ENCODE results near the gene TBL2.
"Not testable (repeated sequence)": the region's sequence is repeated elsewhere in the genome, so short reads cannot be mapped to it uniquely, and the experiment has no call there.

Gene TBL2

DNA sequence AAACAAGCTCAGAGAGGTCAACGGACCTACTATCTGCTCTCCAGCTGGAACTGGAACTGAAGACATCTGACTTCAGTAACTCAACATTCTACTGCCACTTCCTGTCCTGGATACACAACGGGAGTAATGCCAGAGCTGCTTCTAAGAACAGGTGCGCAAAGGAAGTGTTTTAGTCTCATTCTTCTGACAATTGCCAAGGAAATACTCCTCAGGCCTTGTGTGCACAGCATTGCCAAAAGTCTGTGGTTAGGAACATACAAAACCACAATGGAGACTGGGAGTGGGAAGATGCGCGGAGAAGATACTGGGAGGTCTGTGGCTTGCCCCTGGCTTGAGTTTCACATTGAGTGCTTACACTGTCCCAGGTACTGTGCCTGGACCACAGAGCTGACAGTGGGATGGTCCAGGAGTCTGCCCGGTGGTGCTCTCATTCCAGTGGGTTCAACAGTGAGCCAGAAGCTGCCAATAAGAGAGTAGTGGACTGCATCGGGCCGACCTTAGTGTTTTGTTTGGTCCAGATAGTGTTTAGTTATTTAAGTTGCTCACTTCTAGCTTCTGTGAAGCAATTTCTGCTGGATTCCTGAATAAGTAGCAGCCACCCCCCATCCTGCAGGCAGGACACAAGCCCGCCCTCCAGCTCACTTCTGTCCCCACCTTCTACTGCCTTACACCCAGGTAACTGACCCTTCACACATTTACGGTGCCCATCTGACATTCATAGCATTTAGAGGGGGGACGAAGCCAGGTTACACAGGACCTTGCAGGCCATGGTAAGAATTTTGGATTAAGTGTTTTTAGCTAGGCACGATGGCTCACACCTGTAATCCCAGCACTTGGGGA, 10.3 kb downstream of the TBL2 start:
- no peak for DNase-seq (ENCODE audit: low spot score)

DNA sequence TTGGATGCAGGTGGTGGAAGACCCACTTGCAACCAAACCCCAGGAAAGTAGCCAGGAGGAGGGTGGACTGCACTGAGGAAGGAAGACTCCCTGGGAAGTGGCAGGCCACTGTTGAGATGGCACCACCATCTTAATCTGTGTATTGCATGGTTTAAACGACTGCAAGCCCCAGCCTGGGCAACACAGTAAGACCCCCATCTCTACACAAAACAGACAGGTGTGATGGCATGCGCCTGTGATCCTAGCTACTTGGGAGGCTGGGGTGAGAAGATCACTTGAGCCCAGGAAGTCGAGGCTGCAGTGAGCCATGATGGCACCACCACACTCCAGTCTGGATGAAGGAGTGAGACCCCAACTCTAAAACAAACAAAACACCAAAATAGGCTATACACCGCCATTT, 11.2 kb downstream of the TBL2 start:
- DNase-seq (ENCODE audit: low spot score), result no peak

DNA sequence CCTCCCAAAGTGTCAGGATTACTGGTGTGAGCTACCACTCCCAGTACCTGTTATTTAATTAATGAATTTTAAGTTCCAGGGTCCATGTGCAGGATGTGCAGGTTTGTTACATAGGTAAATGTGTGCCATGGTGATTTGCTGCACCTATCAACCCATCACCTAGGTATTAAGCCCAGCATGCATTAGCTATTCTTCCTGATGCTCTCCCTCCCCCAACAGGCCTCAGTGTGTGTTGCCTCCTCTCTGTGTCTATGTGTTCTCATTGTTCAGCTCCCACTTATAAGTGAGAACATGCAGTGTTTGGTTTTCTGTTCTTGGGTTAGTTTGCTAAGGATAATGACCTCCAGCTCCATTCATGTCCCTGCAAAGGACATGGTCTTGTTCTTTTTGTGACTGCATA, 11.9 kb downstream of the TBL2 start:
- DNase-seq (ENCODE audit: low spot score), result not testable (repeated sequence)

GRCh38 chr7:73565675-73566340, 12.6 kb downstream of the TBL2 start:
- DNase-seq (ENCODE audit: low spot score), result no peak

DNA sequence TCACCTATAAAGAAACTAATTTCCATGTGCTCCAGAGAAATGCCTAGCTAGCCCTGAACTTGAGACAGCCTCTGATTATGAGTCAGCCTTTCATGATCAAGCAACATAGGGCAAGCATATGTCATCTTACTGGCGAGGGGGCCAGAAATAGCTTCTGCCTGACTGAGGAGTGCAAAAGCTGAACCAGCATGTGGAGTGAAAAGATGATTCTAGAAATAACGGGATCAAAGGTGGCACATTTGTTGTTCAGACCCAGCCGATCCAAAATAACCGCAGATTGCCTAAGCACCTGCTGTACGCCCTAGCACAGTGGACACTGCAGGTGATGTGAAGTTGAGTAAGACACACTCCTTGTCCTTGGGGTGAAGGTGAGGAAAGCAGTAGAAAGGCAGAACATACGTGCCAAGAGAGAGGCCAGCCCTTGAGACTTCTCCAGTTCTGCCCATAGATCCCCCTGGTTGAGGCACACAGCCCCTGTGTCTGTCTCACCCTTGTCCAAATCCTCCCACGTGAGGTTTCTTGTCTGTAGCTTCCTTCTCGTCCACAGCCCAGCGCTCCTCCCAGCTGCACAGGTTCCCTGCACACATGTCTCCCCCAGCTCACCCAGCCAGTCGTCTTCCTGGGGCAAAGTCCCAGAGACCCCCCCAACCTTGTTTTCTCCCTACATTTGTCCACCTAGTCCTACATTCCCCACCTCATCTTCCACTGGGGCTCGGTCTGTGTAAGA, 18.1 kb downstream of the TBL2 start:
- DNase-seq (ENCODE audit: low spot score), result no peak

DNA sequence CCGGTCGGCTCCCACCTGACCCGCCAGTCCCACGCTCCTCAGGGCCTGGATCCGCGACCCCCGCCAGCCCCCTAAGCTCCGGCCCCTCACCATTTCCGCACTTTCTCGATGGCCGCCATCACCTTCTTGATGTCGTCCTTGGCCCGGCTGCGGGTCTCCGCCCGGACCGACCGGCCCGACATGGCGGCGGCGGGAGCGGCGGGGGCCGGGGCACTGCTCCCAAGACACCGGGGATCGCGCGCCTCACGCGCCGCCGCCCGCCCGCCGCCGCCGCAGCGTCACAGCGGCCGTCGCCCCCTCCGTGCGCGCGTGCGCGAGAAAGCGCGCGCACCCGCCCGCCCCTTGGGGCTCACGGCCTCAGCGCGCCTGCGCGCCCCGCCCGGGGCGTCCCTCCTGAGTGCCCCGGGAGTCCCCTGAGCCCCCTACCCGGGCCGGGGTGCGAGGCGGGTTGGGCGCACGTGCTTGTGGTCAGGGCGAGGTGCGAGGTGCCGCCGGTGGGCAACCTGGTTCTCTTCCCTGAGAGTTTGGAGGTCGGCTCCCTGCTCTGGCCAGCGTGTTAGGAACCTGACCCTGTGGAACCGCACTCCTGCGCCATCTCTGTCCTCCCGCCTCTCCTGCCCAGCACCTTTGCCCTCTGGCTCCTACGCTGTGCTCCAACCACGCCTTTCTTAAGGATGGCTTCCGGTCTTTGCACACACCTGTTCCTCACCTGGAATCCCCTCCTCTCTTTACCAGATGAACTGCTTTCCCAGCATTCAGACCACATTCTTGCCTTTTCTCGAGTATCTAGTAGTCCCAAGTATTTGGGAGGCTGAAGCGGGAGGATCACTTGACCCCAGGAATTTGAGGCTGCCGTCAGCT, 20.8 kb downstream of the TBL2 start, which contains the start of gene BCL7B:
Gene BCL7B, minus strand, starts transcription at position 294 of the 861 bp plus-strand sequence. Its CDS starts 112 bp downstream, at position 182.
- DNase-seq (ENCODE audit: low spot score), result peak; percentile 76

DNA sequence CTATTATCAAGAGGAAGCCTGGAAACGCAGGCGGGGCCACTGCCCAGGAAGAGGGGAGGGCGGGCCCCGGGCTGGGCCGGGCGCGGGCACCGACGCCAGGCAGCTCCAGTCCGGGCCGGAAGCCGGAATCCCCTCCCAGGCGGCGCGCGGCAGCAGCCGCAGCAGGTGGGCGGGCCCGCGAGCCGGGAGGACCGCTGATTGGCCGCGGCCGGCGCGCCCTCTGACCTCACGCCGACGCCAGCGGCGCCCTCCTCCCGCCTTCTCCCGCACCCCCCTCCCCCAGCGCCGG, 21.3 kb downstream of the TBL2 start:
- DNase-seq (ENCODE audit: low spot score), result peak; percentile 89

- DNase-seq (ENCODE audit: low spot score), result no peak
Observed at GRCh38 chr7:73556208-73557107, 21.9 kb downstream of the TBL2 start.

DNA sequence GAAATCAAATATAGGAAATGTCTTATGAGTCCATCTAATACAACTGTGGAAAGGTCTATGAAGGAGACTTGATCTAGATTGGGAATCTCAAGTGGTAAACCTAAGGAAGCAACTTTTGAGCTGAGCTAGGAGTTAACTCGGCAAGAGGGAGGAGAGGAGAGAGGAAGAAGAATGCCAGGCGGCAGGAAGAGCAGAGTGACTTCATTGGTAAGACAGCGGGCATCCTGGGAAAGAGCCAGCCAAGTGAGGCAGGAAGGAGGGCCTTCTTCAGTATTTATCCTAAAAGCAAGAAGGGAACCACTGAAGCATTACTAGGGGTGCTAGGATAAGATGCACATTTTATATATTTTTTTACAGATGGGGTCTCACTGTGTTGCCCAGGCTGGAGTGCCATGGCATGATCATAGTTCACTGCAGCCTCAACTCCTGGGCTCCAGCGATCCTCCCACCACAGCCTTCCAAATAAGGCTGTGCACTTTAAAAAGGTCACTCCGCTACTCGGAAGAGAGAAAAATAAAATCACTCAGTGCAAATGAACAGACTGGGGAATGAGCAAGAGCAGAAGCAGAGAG, 22.9 kb downstream of the TBL2 start:
- DNase-seq (ENCODE audit: low spot score), result no peak

DNA sequence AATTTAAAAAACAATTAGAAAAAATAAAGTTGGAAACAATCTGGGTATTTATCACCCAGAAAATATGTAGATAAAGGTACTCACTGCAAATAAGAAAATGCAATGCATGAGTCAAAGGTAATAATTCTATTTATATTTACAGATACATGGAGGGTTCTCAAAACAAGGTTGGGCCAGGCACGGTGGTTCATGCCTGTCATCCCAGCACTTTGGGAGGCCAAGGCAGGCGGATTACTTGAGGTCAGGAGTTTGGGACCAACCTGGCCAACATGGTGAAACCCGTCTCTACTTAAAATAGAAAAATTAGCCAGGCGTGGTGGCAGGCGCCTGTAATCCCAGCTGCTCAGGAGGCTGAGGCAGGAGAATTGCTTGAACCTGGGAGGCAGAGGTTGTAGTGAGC, 28.3 kb downstream of the TBL2 start:
- DNase-seq (ENCODE audit: low spot score), result not testable (repeated sequence)

DNA sequence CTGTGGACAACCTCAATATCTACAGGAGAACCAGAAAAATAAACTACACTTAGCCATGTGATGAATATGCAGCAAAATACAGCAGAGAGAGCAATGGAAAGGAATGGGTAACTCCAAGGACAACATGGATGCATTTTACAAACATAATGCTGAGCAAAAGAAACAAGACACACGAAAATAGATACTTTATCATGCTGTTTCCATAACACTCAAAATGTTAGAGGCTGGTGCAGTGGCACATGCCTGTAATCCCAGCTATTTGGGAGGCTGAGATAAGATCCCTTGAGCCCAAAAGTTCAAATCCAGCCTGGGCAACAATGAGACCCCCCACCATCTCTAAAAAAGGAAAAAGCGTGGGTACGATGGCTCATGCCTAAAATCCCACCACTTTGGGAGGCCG, 29.2 kb downstream of the TBL2 start:
- DNase-seq (ENCODE audit: low spot score), result no peak

DNA sequence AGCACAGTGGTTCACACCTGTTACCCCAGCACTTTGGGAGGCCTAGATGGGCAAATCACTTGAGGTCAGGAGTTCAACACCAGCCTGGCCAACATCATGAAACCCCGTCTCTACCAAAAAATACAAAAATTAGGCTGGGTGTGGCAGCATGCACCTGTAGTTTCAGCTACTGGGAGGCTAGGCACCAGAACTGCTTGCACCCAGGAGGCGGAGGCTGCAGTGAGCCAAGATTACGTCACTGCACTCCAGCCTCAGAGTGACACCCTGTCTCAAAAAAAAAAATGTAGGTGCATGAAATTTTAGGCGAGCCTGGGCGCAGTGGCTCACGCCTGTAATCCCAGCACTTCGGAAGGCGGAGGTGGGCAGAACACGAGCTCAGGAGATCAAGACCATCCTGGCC, 30.5 kb downstream of the TBL2 start:
- no peak for DNase-seq (ENCODE audit: low spot score)

DNA sequence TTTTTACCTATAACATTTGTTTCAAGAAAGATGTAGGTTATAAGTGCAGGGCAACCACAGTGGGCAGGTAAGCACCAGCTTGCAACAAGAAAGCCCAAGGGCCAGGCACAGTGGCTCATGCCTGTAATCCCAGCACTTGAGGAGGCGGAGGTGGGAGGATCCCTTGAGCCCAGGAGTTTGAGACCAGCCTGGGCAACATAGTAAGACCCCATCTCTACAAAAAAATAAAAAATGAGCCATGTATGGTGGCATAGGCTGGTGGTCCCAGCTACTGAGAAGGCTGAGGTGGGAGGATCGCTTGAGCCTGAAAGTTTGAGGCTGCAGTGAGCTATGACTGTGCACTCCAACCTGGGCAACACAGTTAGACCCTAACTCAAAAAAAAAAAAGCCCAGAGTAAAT, 33.7 kb downstream of the TBL2 start:
- no peak for DNase-seq (ENCODE audit: low spot score)

- DNase-seq (ENCODE audit: low spot score), result no peak
Observed at GRCh38 chr7:73541722-73542121, 36.7 kb downstream of the TBL2 start.

- no peak for DNase-seq (ENCODE audit: low spot score)
Observed at GRCh38 chr7:73539709-73540108, 38.7 kb downstream of the TBL2 start.

- not testable (repeated sequence) for DNase-seq (ENCODE audit: low spot score)
Observed at GRCh38 chr7:73538510-73538909, 39.9 kb downstream of the TBL2 start.

- no peak for DNase-seq (ENCODE audit: low spot score)
Observed at GRCh38 chr7:73537051-73537450, 41.3 kb downstream of the TBL2 start.

GRCh38 chr7:73536479-73536878, 41.9 kb downstream of the TBL2 start:
- DNase-seq (ENCODE audit: low spot score), result no peak

DNA sequence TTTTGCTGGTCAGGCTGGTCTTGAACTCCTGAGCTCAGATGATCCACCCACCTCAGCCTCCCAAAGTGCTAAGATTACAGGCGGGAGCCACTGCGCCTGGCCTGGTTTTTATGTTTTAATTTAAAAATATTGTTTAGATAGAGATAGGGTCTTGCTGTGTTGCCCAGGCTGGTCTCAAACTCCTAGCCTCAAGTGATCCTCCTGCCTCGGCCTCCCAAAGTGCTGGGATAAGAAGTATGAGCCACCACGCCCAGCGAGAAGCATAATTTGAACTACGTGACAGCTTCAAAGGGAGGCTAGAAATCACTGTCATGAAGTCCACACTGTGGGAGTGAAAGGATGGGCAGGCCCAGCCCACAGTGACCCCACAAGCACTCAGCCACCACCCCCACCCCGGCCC, 42.5 kb downstream of the TBL2 start:
- DNase-seq (ENCODE audit: low spot score), result not testable (repeated sequence)

GRCh38 chr7:73533742-73534141, 44.6 kb downstream of the TBL2 start:
- DNase-seq (ENCODE audit: low spot score), result no peak

- no peak for DNase-seq (ENCODE audit: low spot score)
Observed at GRCh38 chr7:73532224-73532623, 46.2 kb downstream of the TBL2 start.

Measured in hematopoietic multipotent progenitor cell treated with erythropoietin and hydrocortisone succinate and interleukin-3 and kit ligand, for 17 days (in vitro differentiated cells).